H1 (cell line): ENCODE measurements around the gene AHRR. TPM values are rescaled to one million over a fixed set of nuclear protein-coding genes. Genes with fewer than 3 reads are reported as not detected.

ENCODE experiments used
- CTCF ChIA-PET: fragments of 300-600 bp; sonication (Branson Sonifier 250); formaldehyde crosslinking; loops from one replicate; lab custom pipeline; 2021; ENCODE audit not compliant: partially characterized antibody; lab: Charles Lee
- POLR2A ChIA-PET: fragments of 300-600 bp; sonication (Branson Sonifier 250); formaldehyde crosslinking; loops from one replicate; lab custom pipeline; 2021; ENCODE audit warnings: inconsistent platforms; ENCODE audit not compliant: partially characterized antibody; lab: Charles Lee
- DNase-seq, 2 experiments: peaks; one replicate each; pipeline versions ENCODE4 v3.0.0 to v3.0.0-alpha.2; 2010 to 2022; ENCODE audit warnings: low spot score in 2 of 2, low read depth in 1 of 2, mixed read lengths in 1 of 2
- FAIRE-seq: peaks from 2 replicates; lab custom pipeline; 2011; peaks lifted over from hg19 to GRCh38; lab: Jason Lieb, UNC
- H2AFZ ChIP-seq: 2 replicates; pipeline ENCODE4 v1.8.1; 2012; ENCODE audit warnings: low read length, inconsistent platforms
- H2AK5ac ChIP-seq: 2 replicates; pipeline ENCODE4 v1.6.1; 2013; ENCODE audit warnings: low read depth, low read length
- H2BK120ac ChIP-seq: replicated peaks from 2 replicates; pipeline ENCODE3; 2013; ENCODE audit warnings: low read depth, low read length, inconsistent platforms
- H2BK12ac ChIP-seq: 2 replicates; pipeline ENCODE4 v1.6.1; 2013; ENCODE audit warnings: low read depth, low read length
- H2BK15ac ChIP-seq: 2 replicates; pipeline ENCODE4 v1.6.1; 2013; ENCODE audit warnings: low read length
- H2BK20ac ChIP-seq: 2 replicates; pipeline ENCODE4 v1.6.1; 2013; ENCODE audit warnings: low read length
- H2BK5ac ChIP-seq: 2 replicates; pipeline ENCODE4 v1.6.1; 2013; ENCODE audit warnings: low read depth, low read length
- H3K14ac ChIP-seq: 2 replicates; pipeline ENCODE4 v1.6.1; 2013; ENCODE audit warnings: inconsistent platforms; ENCODE audit not compliant: insufficient read length
- H3K18ac ChIP-seq: 2 replicates; pipeline ENCODE4 v1.6.1; 2013; ENCODE audit warnings: low read length; ENCODE audit errors: extremely low read depth
- H3K23ac ChIP-seq: 2 replicates; pipeline ENCODE4 v1.6.1; 2013; ENCODE audit warnings: inconsistent platforms; ENCODE audit not compliant: insufficient read length
- H3K23me2 ChIP-seq: 2 replicates; pipeline ENCODE4 v1.6.1; 2013; ENCODE audit warnings: low read depth, low read length
- H3K27ac ChIP-seq: 2 replicates; pipeline ENCODE4 v1.6.1; 2011; ENCODE audit warnings: low read depth, low read length, inconsistent platforms
- H3K27me3 ChIP-seq, 4 experiments: replicated peaks in 1 of 4; 1 replicate in 1 of 4; 2 replicates in 3 of 4; pipeline versions ENCODE4 v1.6.1 to v1.8.1; 2011 to 2013; ENCODE audit warnings: low read length in 3 of 4, mild to moderate bottlenecking in 3 of 4, inconsistent platforms in 2 of 4, mixed read lengths in 2 of 4, moderate library complexity in 1 of 4; ENCODE audit not compliant: control insufficient read depth in 3 of 4, insufficient read depth in 3 of 4; ENCODE audit errors: extremely low read depth in 1 of 4
- H3K36me3 ChIP-seq, 4 experiments: 2 replicates each; pipeline versions ENCODE4 v1.6.1 to v1.8.1; 2011 to 2013; ENCODE audit warnings: mild to moderate bottlenecking in 4 of 4, low read length in 3 of 4, moderate library complexity in 2 of 4, control low read depth in 1 of 4, inconsistent platforms in 1 of 4; ENCODE audit not compliant: insufficient read depth in 4 of 4, control insufficient read depth in 2 of 4
- H3K4ac ChIP-seq: replicated peaks from 2 replicates; pipeline ENCODE3; 2013; ENCODE audit warnings: low read length, low read depth, mixed read lengths, inconsistent platforms; ENCODE audit not compliant: insufficient read length
- H3K4me1 ChIP-seq, 4 experiments: replicated peaks in 1 of 4; 1 replicate in 1 of 4; 2 replicates in 3 of 4; pipeline versions ENCODE4 v1.6.1 to v1.8.1; 2011 to 2013; ENCODE audit warnings: low read length in 3 of 4, inconsistent platforms in 2 of 4, mixed read lengths in 1 of 4; ENCODE audit not compliant: insufficient read depth in 4 of 4, control insufficient read depth in 3 of 4
- H3K4me2 ChIP-seq, 2 experiments: 2 replicates each; pipeline versions ENCODE4 v1.6.1 to v1.8.1; 2011 to 2013; ENCODE audit warnings: low read depth in 2 of 2, low read length in 2 of 2, control low read depth in 1 of 2, inconsistent platforms in 1 of 2, mild to moderate bottlenecking in 1 of 2; ENCODE audit not compliant: insufficient read depth in 1 of 2
- H3K4me3 ChIP-seq, 4 experiments: fragments of 200-600, 300-600 bp in 1 of 4; sonication (generic), shearing (Covaris generic), sonication (Bioruptor Twin) in 1 of 4; 2 replicates each; pipeline versions ENCODE4 v1.5.1 to v1.8.1; 2011 to 2016; ENCODE audit warnings: low read length in 4 of 4, low read depth in 3 of 4, control low read depth in 2 of 4, inconsistent platforms in 2 of 4, mild to moderate bottlenecking in 2 of 4, mixed read lengths in 1 of 4, moderate library complexity in 1 of 4; ENCODE audit not compliant: insufficient read depth in 2 of 4; ENCODE audit errors: extremely low read depth in 1 of 4
- H3K56ac ChIP-seq: replicated peaks from 2 replicates; pipeline ENCODE3; 2013; ENCODE audit warnings: low read depth, mild to moderate bottlenecking, mixed read lengths, low read length, inconsistent platforms; ENCODE audit not compliant: insufficient read length
- H3K79me1 ChIP-seq: 2 replicates; pipeline ENCODE4 v1.6.1; 2013; ENCODE audit warnings: low read depth, low read length, control low read depth
- H3K79me2 ChIP-seq, 2 experiments: 2 replicates each; pipeline versions ENCODE4 v1.6.1 to v1.8.1; 2012 to 2013; ENCODE audit warnings: low read length in 2 of 2, mild to moderate bottlenecking in 2 of 2, inconsistent platforms in 1 of 2; ENCODE audit not compliant: insufficient read depth in 2 of 2, control insufficient read depth in 1 of 2
- H3K9ac ChIP-seq, 4 experiments: replicated peaks in 1 of 4; 1 replicate in 1 of 4; 2 replicates in 3 of 4; pipeline versions ENCODE4 v1.6.1 to v1.8.1; 2011 to 2013; ENCODE audit warnings: low read depth in 3 of 4, low read length in 3 of 4, control low read depth in 2 of 4, mild to moderate bottlenecking in 2 of 4, moderate library complexity in 2 of 4, inconsistent platforms in 1 of 4; ENCODE audit errors: extremely low read depth in 1 of 4
- H3K9me3 ChIP-seq, 2 experiments: 2 replicates each; pipeline versions ENCODE4 v1.6.1 to v1.8.1; 2012 to 2013; ENCODE audit warnings: mild to moderate bottlenecking in 2 of 2, moderate library complexity in 2 of 2, control low read depth in 1 of 2, inconsistent platforms in 1 of 2, low read depth in 1 of 2, low read length in 1 of 2, mixed read lengths in 1 of 2; ENCODE audit not compliant: insufficient read depth in 2 of 2
- H4K20me1 ChIP-seq, 2 experiments: replicated peaks in 1 of 2; 2 replicates each; pipeline versions ENCODE3 to v1.8.1; 2011 to 2013; ENCODE audit warnings: inconsistent platforms in 2 of 2, low read length in 2 of 2, mild to moderate bottlenecking in 1 of 2; ENCODE audit not compliant: insufficient read depth in 2 of 2, control insufficient read depth in 1 of 2
- H4K5ac ChIP-seq: 2 replicates; pipeline ENCODE4 v1.6.1; 2013; ENCODE audit warnings: low read length, low read depth, mixed read lengths, inconsistent platforms; ENCODE audit not compliant: insufficient read length
- H4K8ac ChIP-seq: 2 replicates; pipeline ENCODE4 v1.8.0; 2013; ENCODE audit warnings: mild to moderate bottlenecking, moderate library complexity, low read length, inconsistent platforms; ENCODE audit not compliant: insufficient read depth; ENCODE audit errors: extremely low read depth
- H4K91ac ChIP-seq: replicated peaks from 2 replicates; pipeline ENCODE3; 2013; ENCODE audit warnings: low read length, mixed read lengths, inconsistent platforms; ENCODE audit not compliant: insufficient read length
- BRCA1 ChIP-seq: IDR thresholded peaks from 2 replicates; pipeline ENCODE4 v1.6.1; 2012; ENCODE audit warnings: low read depth, low read length, improper control_type of control experiment
- CHD1 ChIP-seq: IDR thresholded peaks from 2 replicates; pipeline ENCODE4 v1.6.1; 2012; ENCODE audit warnings: low read depth, low read length, improper control_type of control experiment
- E2F6 ChIP-seq: IDR thresholded peaks from 2 replicates; pipeline ENCODE4 v1.6.1; 2012; ENCODE audit warnings: inconsistent platforms
- RFX5 ChIP-seq: IDR thresholded peaks from 2 replicates; pipeline ENCODE4 v1.6.1; 2011; ENCODE audit warnings: low read depth, low read length, improper control_type of control experiment, borderline replicate concordance
- SP1 ChIP-seq: IDR thresholded peaks from 2 replicates; pipeline ENCODE4 v1.6.1; 2011; ENCODE audit warnings: low read depth, low read length
- SP2 ChIP-seq: IDR thresholded peaks from 2 replicates; pipeline ENCODE4 v1.6.1; 2012; ENCODE audit warnings: mild to moderate bottlenecking, low read length, inconsistent platforms
- SRF ChIP-seq: IDR thresholded peaks from 2 replicates; pipeline ENCODE4 v1.6.1; 2011; ENCODE audit warnings: mild to moderate bottlenecking, low read depth, low read length, moderate library complexity
- TAF7 ChIP-seq: optimal IDR thresholded peaks from 2 replicates; pipeline ENCODE3; 2011; ENCODE audit warnings: low read depth, mild to moderate bottlenecking, inconsistent platforms, low read length, moderate library complexity, borderline replicate concordance
- USF2 ChIP-seq: IDR thresholded peaks from 2 replicates; pipeline ENCODE4 v1.6.1; 2011; ENCODE audit warnings: low read length, improper control_type of control experiment
- YY1 ChIP-seq: IDR thresholded peaks from 2 replicates; pipeline ENCODE4 v1.6.1; 2011; ENCODE audit warnings: low read depth, mild to moderate bottlenecking, low read length
- WGBS, 2 experiments: shearing (Covaris generic) in 1 of 2; methylation state at CpG; one replicate each; pipeline versions ENCODE4 v1.1.6 to v1.1.7; 2013 to 2015; ENCODE audit warnings: low lambda C conversion rate in 2 of 2, mixed read lengths in 2 of 2, inconsistent platforms in 1 of 2, low coverage in 1 of 2, missing lambda C conversion rate in 1 of 2; ENCODE audit not compliant: insufficient replicate concordance in 2 of 2, insufficient coverage in 1 of 2, insufficient read length in 1 of 2; ENCODE audit errors: extremely low coverage in 1 of 2, missing lambda C conversion rate in 1 of 2; 5-methylcytosine and 5-hydroxymethylcytosine counted together
- polyA plus RNA-seq, 7 experiments: library from polyadenylated mRNA; depleted of rRNA in 3 of 7; stranded (reverse) in 5 of 7; unstranded in 2 of 7; fragments of >200 nt in 5 of 7; fragments of 200-250 nt in 2 of 7; gene quantifications; 1 replicate in 5 of 7; 2 replicates in 1 of 7; 4 replicates in 1 of 7; pipeline versions ENCODE4 v1.2.1 to v1.2.3, GENCODE V29; 2011 to 2013; ENCODE audit warnings: missing spikeins in 2 of 7, mixed read lengths in 2 of 7
- total RNA-seq: library from RNA; stranded (reverse); fragmentation: NEBNext Ultra II Directional; extraction: Animal tissue kit (Norgen Biotek cat#: 25700); gene quantifications from 2 replicates; pipeline ENCODE4 v1.2.1, GENCODE V29; 2021

The AHRR gene
- total and polyA plus RNA-seq, 2 of the 8 experiments (the other 6 are each of a cell fraction or from before 2014, with no cell fraction given), result 0.41 to 0.80 TPM

DNA sequence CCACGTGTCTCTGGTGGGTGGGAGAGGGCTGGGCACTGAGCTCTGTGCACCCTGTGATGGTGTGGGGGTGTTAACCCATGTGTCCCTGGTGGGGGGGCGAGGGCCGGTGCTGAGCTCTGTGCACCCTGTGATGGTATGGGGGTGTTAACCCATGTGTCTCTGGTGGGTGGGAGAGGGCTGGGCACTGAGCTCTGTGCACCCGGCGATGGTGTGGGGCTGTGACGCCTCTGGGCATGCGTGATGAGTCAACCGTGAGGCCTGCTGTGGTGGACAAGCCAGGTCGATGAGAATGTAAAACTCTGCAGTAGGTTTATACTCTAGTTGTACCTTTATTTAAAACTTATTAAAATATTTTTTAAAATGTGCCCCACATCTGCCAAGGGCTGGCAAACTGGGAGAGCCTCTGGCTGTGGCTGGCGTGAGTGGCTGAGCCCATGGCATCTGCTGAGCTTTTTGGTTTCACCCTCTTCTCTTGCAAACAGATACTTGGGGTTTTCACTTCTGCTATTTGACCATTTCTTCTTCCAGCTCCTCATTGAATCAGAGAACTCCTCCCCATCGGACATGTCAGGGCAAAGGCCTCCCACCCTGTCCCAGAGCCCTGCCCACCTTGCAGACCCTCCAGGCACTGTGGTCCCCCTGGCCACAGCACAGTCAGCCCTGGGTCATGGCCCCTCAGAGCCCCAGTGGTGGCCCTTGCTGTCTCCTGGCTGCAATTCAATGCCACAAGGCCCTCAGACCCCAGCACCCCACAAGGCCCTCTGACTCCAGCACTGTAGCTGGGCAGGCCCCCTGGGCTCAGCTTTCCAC lies 103.0 kb downstream of the AHRR start:
- WGBS, 2 experiments, result 83% methylated on average over 9 of the region's 11 CpGs; no CpG with 5 or more reads in 1 of the 2 experiments
- Histone ChIP-seq H3K27me3 (no peaks in the 10 kb centered on the region), H2AFZ (no peak overlapping the region), H2BK120ac (peak overlapping the region; percentile 72), H3K14ac (no peak overlapping the region), H3K79me1 (no peaks in the 10 kb centered on the region), H2BK12ac (no peak overlapping the region), H2BK15ac (no peak overlapping the region), H3K27ac (no peak overlapping the region; the same call in 1 of the 2 replicates), H2AK5ac (no peak overlapping the region), H3K56ac (no peak overlapping the region), H4K91ac (peak overlapping the region; percentile 74), H3K79me2 (no peaks in the 10 kb centered on the region), H3K4me1 (peaks cover 0 to 3% (median 1%) of the 10 kb centered on the region in 4 experiments; a peak in 1 of 7 replicates), H3K18ac (peak overlapping the region; percentile 48), H2BK20ac (no peak overlapping the region), H4K5ac (no peak overlapping the region), H3K36me3 (no peaks in the 10 kb centered on the region), H3K4me2 (no peak overlapping the region), H3K23ac (no peak overlapping the region), H4K8ac (no peak overlapping the region), H3K23me2 (peaks cover 10% of the 10 kb centered on the region; the same call in 1 of the 2 replicates), H3K9ac (no peak overlapping the region), H2BK5ac (peak overlapping the region; percentile 78; the same call in 1 of the 2 replicates), H3K4ac (no peak overlapping the region), H3K9me3 (peaks cover 0 to 3% of the 10 kb centered on the region in 2 experiments; a peak in 1 of 4 replicates), H4K20me1 (peaks cover 0 to 4% of the 10 kb centered on the region in 2 experiments), H3K4me3 (no peak overlapping the region)
- ChIA-PET CTCF (interaction anchor here (0.6 to 3.0 kb wide), 11 partner anchors 8 to 108 kb away, joined by 3 to 8 read pairs (median 4); no protein-coding TSS in a partner anchor), POLR2A (no interaction called here)
- FAIRE-seq, result no peak
- no peak for DNase-seq
- TF ChIP-seq USF2 (no peak), CHD1 (no peak), BRCA1 (no peak), SP1 (no peak), YY1 (no peak), E2F6 (no peak), SRF (no peak), RFX5 (no peak), TAF7 (no peak), SP2 (no peak)
